Endothelial cell of umbilical vein (primary cell): Measurements from ENCODE around the gene MINDY2. TPM values are rescaled to one million over a fixed set of nuclear protein-coding genes. Genes with fewer than 3 reads are reported as not detected.

ENCODE experiments used
- BruUV-seq: library from RNA; stranded (reverse); fragments of 400-500 nt; replicated peaks from 2 replicates; lab custom pipeline; 2021; lab: Mats Ljungman, UMichigan
- CTCF ChIA-PET: fragments of 300-600, 350-600 bp; sonication (Branson Sonifier 250); formaldehyde crosslinking; loops from one replicate; lab custom pipeline; 2021; ENCODE audit warnings: antibody characterized with exemption, inconsistent platforms; lab: Charles Lee
- POLR2A ChIA-PET: fragments of 300-600, 350-600 bp; sonication (Branson Sonifier 250); formaldehyde crosslinking; loops from one replicate; lab custom pipeline; 2021; ENCODE audit warnings: antibody characterized with exemption, inconsistent platforms; lab: Charles Lee
- DNase-seq: peaks from one replicate; pipeline ENCODE4 v3.0.0-alpha.2; 2011; ENCODE audit warnings: low read depth, low spot score
- FAIRE-seq: peaks from 2 replicates; lab custom pipeline; 2011; peaks lifted over from hg19 to GRCh38; lab: Jason Lieb, UNC
- H2AFZ ChIP-seq: 2 replicates; pipeline ENCODE4 v1.6.0; 2012; ENCODE audit warnings: low read depth, low read length, control low read depth, inconsistent platforms
- H3K27ac ChIP-seq: 2 replicates; pipeline ENCODE4 v1.5.1; 2011; ENCODE audit warnings: low read depth, mild to moderate bottlenecking, control low read depth, low read length, moderate library complexity; ENCODE audit not compliant: insufficient read depth
- H3K27me3 ChIP-seq, 2 experiments: 2 replicates each; pipeline versions ENCODE4 v1.6.0 to v1.6.1; 2011; ENCODE audit warnings: low read length in 2 of 2, mixed read lengths in 1 of 2; ENCODE audit not compliant: control insufficient read depth in 2 of 2, insufficient read depth in 2 of 2
- H3K36me3 ChIP-seq, 2 experiments: 2 replicates in 1 of 2; 3 replicates in 1 of 2; pipeline ENCODE4 v1.5.1; 2011; ENCODE audit warnings: low read length in 2 of 2, mild to moderate bottlenecking in 1 of 2, moderate library complexity in 1 of 2; ENCODE audit not compliant: control insufficient read depth in 2 of 2, insufficient read depth in 2 of 2; ENCODE audit errors: extremely low read depth in 1 of 2
- H3K4me1 ChIP-seq: 3 replicates; pipeline ENCODE4 v1.5.1; 2011; ENCODE audit warnings: mild to moderate bottlenecking, low read length; ENCODE audit not compliant: control insufficient read depth, insufficient read depth; ENCODE audit errors: extremely low read depth
- H3K4me2 ChIP-seq: 2 replicates; pipeline ENCODE4 v1.6.1; 2011; ENCODE audit warnings: low read length, control low read depth, mixed read lengths; ENCODE audit not compliant: insufficient read depth
- H3K4me3 ChIP-seq, 3 experiments: fragments of 200-600 bp in 1 of 3; sonication (generic), shearing (Covaris generic) in 1 of 3; replicated peaks in 1 of 3; 2 replicates each; pipeline ENCODE4 v1.5.1; 2011 to 2016; ENCODE audit warnings: control low read depth in 3 of 3, low read length in 3 of 3, mild to moderate bottlenecking in 2 of 3, inconsistent platforms in 1 of 3, low read depth in 1 of 3, moderate library complexity in 1 of 3; ENCODE audit not compliant: insufficient read depth in 1 of 3
- H3K79me2 ChIP-seq: 2 replicates; pipeline ENCODE4 v1.6.0; 2012; ENCODE audit warnings: low read length, inconsistent platforms; ENCODE audit not compliant: control insufficient read depth, insufficient read depth
- H3K9ac ChIP-seq: replicated peaks from 2 replicates; pipeline ENCODE3; 2011; ENCODE audit warnings: low read length, control low read depth; ENCODE audit not compliant: insufficient read depth; ENCODE audit errors: extremely low read depth
- H3K9me1 ChIP-seq: replicated peaks from 3 replicates; pipeline ENCODE4 v1.6.0; 2011; ENCODE audit warnings: mild to moderate bottlenecking, low read length; ENCODE audit not compliant: control insufficient read depth, insufficient read depth; ENCODE audit errors: extremely low read depth
- H3K9me3 ChIP-seq: replicated peaks from 2 replicates; pipeline ENCODE4 v1.5.1; 2012; ENCODE audit warnings: low read length, inconsistent platforms; ENCODE audit not compliant: control insufficient read depth, insufficient read depth
- H4K20me1 ChIP-seq: replicated peaks from 2 replicates; pipeline ENCODE3; 2011; ENCODE audit warnings: mild to moderate bottlenecking, low read length; ENCODE audit not compliant: control insufficient read depth, insufficient read depth; ENCODE audit errors: extremely low read depth
- CTCF ChIP-seq, 2 donors: IDR thresholded peaks; 1 replicate in 1 of 2; 2 replicates in 1 of 2; pipeline ENCODE4 v1.5.1; 2011; ENCODE audit warnings: low read length in 2 of 2, mild to moderate bottlenecking in 2 of 2, moderate library complexity in 2 of 2, control low read depth in 1 of 2, inconsistent platforms in 1 of 2, low read depth in 1 of 2; ENCODE audit not compliant: insufficient read depth in 1 of 2; ENCODE audit errors: extremely low read depth in 1 of 2
- EZH2 ChIP-seq: IDR thresholded peaks from 2 replicates; pipeline ENCODE4 v1.6.1; 2012; ENCODE audit warnings: borderline replicate concordance, low read depth, mild to moderate bottlenecking, moderate library complexity, low read length, inconsistent platforms; ENCODE audit not compliant: severe bottlenecking
- JUN ChIP-seq: IDR thresholded peaks from 2 replicates; pipeline ENCODE4 v1.6.1; 2011; ENCODE audit warnings: borderline replicate concordance, low read depth; ENCODE audit not compliant: insufficient read length, insufficient read depth
- MYC ChIP-seq: IDR thresholded peaks from one replicate; pipeline ENCODE4 v1.6.1; 2011; ENCODE audit warnings: mild to moderate bottlenecking, low read depth, low read length
- POLR2A ChIP-seq: IDR thresholded peaks from 2 replicates; pipeline ENCODE4 v1.6.1; 2012; ENCODE audit warnings: low read depth, mild to moderate bottlenecking, control low read depth, low read length
- POLR2AphosphoS5 ChIP-seq: IDR thresholded peaks from 2 replicates; pipeline ENCODE4 v1.6.1; 2012; ENCODE audit warnings: low read depth, mild to moderate bottlenecking, control low read depth, low read length, moderate library complexity; ENCODE audit not compliant: insufficient read depth
- dilution Hi-C: fragments of 300-500 bp; cut with MboI; formaldehyde crosslinking; loops from one replicate; pipeline ENCODE4 v1.15.0; 2019; ENCODE audit warnings: low sequenced_read_pairs; ENCODE audit not compliant: extremely low pct_ligation_motif_present
- intact Hi-C: fragments of 100-400 bp; cut with micrococcal nuclease; formaldehyde crosslinking; loops from one replicate; pipeline ENCODE4 v1.10.0; 2022
- polyA plus RNA-seq, 4 experiments: library from polyadenylated mRNA; depleted of rRNA in 3 of 4; stranded (reverse) in 3 of 4; unstranded in 1 of 4; fragments of >200 nt; gene quantifications; 2 replicates each; pipeline versions ENCODE4 v1.2.1 to v1.2.3, GENCODE V29; 2011 to 2012; ENCODE audit warnings: missing spikeins in 1 of 4
- total RNA-seq: library from RNA; stranded (reverse); gene quantifications from 2 replicates; pipeline ENCODE4 v1.2.3, GENCODE V29; 2021
- TF ChIP-seq, protein P1 (sequence below): IDR thresholded peaks from 2 replicates; pipeline ENCODE4 v1.6.1; 2011; ENCODE audit not compliant: insufficient read depth, insufficient read length

MINDY2 gene
- total and polyA plus RNA-seq, 2 donors (not counting 3 experiments of a cell fraction or from before 2014, with no cell fraction given) = 1.6 to 13.7 TPM

GRCh38 chr15:58762285-58762684, 8.8 kb upstream of the MINDY2 start:
- CTCF ChIA-PET = interaction anchor here (4.1 kb wide), 1 partner anchor 9 kb away, joined by 24 read pairs; the partner anchor contains the start of gene MINDY2
- H3K27me3 ChIP-seq = no peaks in the 10 kb centered on the region

More at GRCh38 chr15:58762285-58762684, 8.8 kb upstream of the MINDY2 start:
- Histone ChIP-seq H3K27ac (no peak overlapping the region), H3K4me2 (no peak overlapping the region), H3K9me1 (no peaks in the 10 kb centered on the region), H3K9me3 (no peaks in the 10 kb centered on the region), H3K4me1 (no peaks in the 10 kb centered on the region), H3K9ac (no peak overlapping the region), H3K79me2 (no peaks in the 10 kb centered on the region), H3K4me3 (no peak overlapping the region), H4K20me1 (no peaks in the 10 kb centered on the region), H3K36me3 (no peaks in the 10 kb centered on the region), H2AFZ (no peak overlapping the region)
- FAIRE-seq (no peak), DNase-seq (no peak)
- no peak for TF ChIP-seq JUN
- TF ChIP-seq EZH2 = no peak
- TF ChIP-seq CTCF (IDR thresholded peaks at IDR 0.05; ENCODE audit: extremely low read depth in 1 of 2, insufficient read depth in 1 of 2, low read depth in 1 of 2, low read length in 2 of 2) = no peak
- TF ChIP-seq POLR2A = no peak
- TF ChIP-seq POLR2AphosphoS5 = no peak
- no peak for TF ChIP-seq MYC
- TF ChIP-seq, protein P1, sequence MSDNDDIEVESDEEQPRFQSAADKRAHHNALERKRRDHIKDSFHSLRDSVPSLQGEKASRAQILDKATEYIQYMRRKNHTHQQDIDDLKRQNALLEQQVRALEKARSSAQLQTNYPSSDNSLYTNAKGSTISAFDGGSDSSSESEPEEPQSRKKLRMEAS = no peak
- POLR2A ChIA-PET = no interaction called here
- BruUV-seq = no TSS peak
- dilution Hi-C loops (no loop called here), intact Hi-C loops (no loop called here)
